Peyer's patch (tissue), 4 donors: Measurements from ENCODE around the gene NLRC3.

Experiments used
- POLR2A ChIP-seq, 2 donors: fragments of 450-650 bp; IDR thresholded peaks; one replicate each; pipeline ENCODE4 v1.5.1; 2017; ENCODE audit warnings: antibody characterized with exemption in 2 of 2, mild to moderate bottlenecking in 2 of 2, moderate library complexity in 2 of 2
- TF ChIP-seq, protein P1 (sequence below), 6 experiments: fragments of 450-650 bp in 4 of 6; fragments of 200-600 bp in 2 of 6; sonication (generic) in 1 of 6; IDR thresholded peaks; one replicate each; pipeline ENCODE4 v1.5.1; 2017 to 2019; ENCODE audit warnings: antibody characterized with exemption in 6 of 6, mild to moderate bottlenecking in 3 of 6, moderate library complexity in 1 of 6

DNA sequence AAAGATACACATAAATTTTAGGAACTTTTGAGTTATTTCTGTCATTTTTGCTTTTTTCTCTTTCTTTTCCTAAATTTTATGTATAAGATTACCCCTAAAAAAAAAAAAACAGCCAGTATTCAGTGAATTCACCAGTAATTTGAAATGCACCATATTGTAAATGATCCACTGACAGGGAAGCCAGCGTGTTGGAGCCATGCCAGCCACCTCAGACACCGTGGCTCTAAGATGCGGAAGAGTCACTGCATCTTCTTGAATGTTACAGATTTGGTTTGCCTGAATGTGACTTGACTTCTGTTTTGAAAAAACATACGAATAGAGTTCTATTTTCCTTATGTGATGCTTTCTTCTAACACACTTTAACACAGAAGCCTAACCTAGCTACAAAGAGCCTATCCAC lies 39.0 kb downstream of the NLRC3 start:
- TF ChIP-seq, protein P1, sequence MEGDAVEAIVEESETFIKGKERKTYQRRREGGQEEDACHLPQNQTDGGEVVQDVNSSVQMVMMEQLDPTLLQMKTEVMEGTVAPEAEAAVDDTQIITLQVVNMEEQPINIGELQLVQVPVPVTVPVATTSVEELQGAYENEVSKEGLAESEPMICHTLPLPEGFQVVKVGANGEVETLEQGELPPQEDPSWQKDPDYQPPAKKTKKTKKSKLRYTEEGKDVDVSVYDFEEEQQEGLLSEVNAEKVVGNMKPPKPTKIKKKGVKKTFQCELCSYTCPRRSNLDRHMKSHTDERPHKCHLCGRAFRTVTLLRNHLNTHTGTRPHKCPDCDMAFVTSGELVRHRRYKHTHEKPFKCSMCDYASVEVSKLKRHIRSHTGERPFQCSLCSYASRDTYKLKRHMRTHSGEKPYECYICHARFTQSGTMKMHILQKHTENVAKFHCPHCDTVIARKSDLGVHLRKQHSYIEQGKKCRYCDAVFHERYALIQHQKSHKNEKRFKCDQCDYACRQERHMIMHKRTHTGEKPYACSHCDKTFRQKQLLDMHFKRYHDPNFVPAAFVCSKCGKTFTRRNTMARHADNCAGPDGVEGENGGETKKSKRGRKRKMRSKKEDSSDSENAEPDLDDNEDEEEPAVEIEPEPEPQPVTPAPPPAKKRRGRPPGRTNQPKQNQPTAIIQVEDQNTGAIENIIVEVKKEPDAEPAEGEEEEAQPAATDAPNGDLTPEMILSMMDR (IDR thresholded peaks at IDR 0.05) = no peak
- TF ChIP-seq POLR2A (IDR thresholded peaks at IDR 0.05) = no peak
